Lower leg skin (tissue), 4 donors: ENCODE measurements around the gene CHMP4A. TPM values are rescaled to one million over a fixed set of nuclear protein-coding genes. Genes with fewer than 3 reads are reported as not detected.

Source experiments
- DNase-seq, 2 donors: peaks; one replicate each; pipeline ENCODE4 v3.0.0-alpha.2; 2019; ENCODE audit warnings: low spot score in 2 of 2
- H3K4me3 ChIP-seq: fragments of 200-600 bp; sonication (generic); 2 replicates; pipeline ENCODE4 v1.5.1; 2017; ENCODE audit warnings: mild to moderate bottlenecking, low read depth; ENCODE audit not compliant: poor library complexity, severe bottlenecking
- CTCF ChIP-seq, 3 donors: fragments of 450-650 bp; IDR thresholded peaks; one replicate each; pipeline ENCODE4 v1.5.1; 2016; ENCODE audit warnings: antibody characterized with exemption in 3 of 3, mild to moderate bottlenecking in 3 of 3, moderate library complexity in 2 of 3
- POLR2A ChIP-seq, 2 donors: fragments of 450-650 bp; IDR thresholded peaks; one replicate each; pipeline ENCODE4 v1.6.1; 2016 to 2017; ENCODE audit warnings: antibody characterized with exemption in 2 of 2, mild to moderate bottlenecking in 1 of 2, moderate library complexity in 1 of 2
- WGBS, 2 donors: methylation state at CpG; one replicate each; pipeline ENCODE4 v1.1.5; 2018; 5-methylcytosine and 5-hydroxymethylcytosine counted together
- intact Hi-C: fragments of 100-400 bp; cut with DNase I; formaldehyde crosslinking; loops from one replicate; pipeline ENCODE4 v1.15.0; 2023; ENCODE audit warnings: low total_unique reads
- total RNA-seq, 4 donors: library from RNA; depleted of rRNA; stranded (reverse); fragments of >200 nt; gene quantifications; one replicate each; pipeline ENCODE4 v1.1.0, GENCODE V29; 2016

CHMP4A gene
- total RNA-seq, 4 donors from 2014 or later: 50.3 to 99.6 (median 68.1) TPM

- TF ChIP-seq POLR2A (IDR thresholded peaks at IDR 0.05) (no peak), CTCF (IDR thresholded peaks at IDR 0.05) (no peak)
- intact Hi-C loops: no loop called here
- 86 to 93% methylated on average over 14 of the region's 14 CpGs for WGBS, 2 donors
- no peak overlapping the region for H3K4me3 ChIP-seq
- DNase-seq: no peak
These were observed 35.4 kb downstream of the CHMP4A start for GRCh38 chr14:24177891-24178290.

- no peak for DNase-seq
- H3K4me3 ChIP-seq: no peak overlapping the region
- no peak for TF ChIP-seq CTCF (IDR thresholded peaks at IDR 0.05)
- no peak for TF ChIP-seq POLR2A (IDR thresholded peaks at IDR 0.05)
- intact Hi-C loops: no loop called here
- WGBS, 2 donors: 82 to 88% methylated on average over 12 of the region's 12 CpGs
These were observed 36.1 kb downstream of the CHMP4A start for GRCh38 chr14:24177041-24177825.

- DNase-seq: no peak
- intact Hi-C loops: no loop called here
- WGBS, 2 donors: 93 to 97% methylated on average over 5 of the region's 5 CpGs
- TF ChIP-seq CTCF (IDR thresholded peaks at IDR 0.05) (no peak), POLR2A (IDR thresholded peaks at IDR 0.05) (no peak)
- H3K4me3 ChIP-seq: no peak overlapping the region
These were observed 36.7 kb downstream of the CHMP4A start for GRCh38 chr14:24176599-24176998.

GRCh38 chr14:24172871-24173281 is 40.4 kb downstream of the CHMP4A start:
- 73 to 80% methylated on average over 18 to 20 of the region's 20 CpGs for WGBS, 2 donors
- intact Hi-C loops: no loop called here
- TF ChIP-seq POLR2A (IDR thresholded peaks at IDR 0.05) (no peak), CTCF (IDR thresholded peaks at IDR 0.05) (no peak)

GRCh38 chr14:24172261-24172860 is 40.9 kb downstream of the CHMP4A start:
- WGBS, 2 donors: 51 to 53% methylated on average over 30 of the region's 30 CpGs
- intact Hi-C loops: no loop called here
- TF ChIP-seq POLR2A (IDR thresholded peaks at IDR 0.05): no peak
- no peak for TF ChIP-seq CTCF (IDR thresholded peaks at IDR 0.05)
- DNase-seq: no peak
- no peak overlapping the region for H3K4me3 ChIP-seq

More at GRCh38 chr14:24172871-24173281, 40.4 kb downstream of the CHMP4A start:
- no peak overlapping the region for H3K4me3 ChIP-seq
- DNase-seq: no peak
